Endothelial cell of umbilical vein (primary cell): ENCODE results near the gene GGA1. TPM values are rescaled to one million over a fixed set of nuclear protein-coding genes. Genes with fewer than 3 reads are reported as not detected.

Source experiments
- BruUV-seq: library from RNA; stranded (reverse); fragments of 400-500 nt; replicated peaks from 2 replicates; lab custom pipeline; 2021; lab: Mats Ljungman, UMichigan
- CTCF ChIA-PET: fragments of 300-600, 350-600 bp; sonication (Branson Sonifier 250); formaldehyde crosslinking; loops from one replicate; lab custom pipeline; 2021; ENCODE audit warnings: antibody characterized with exemption, inconsistent platforms; lab: Charles Lee
- POLR2A ChIA-PET: fragments of 300-600, 350-600 bp; sonication (Branson Sonifier 250); formaldehyde crosslinking; loops from one replicate; lab custom pipeline; 2021; ENCODE audit warnings: antibody characterized with exemption, inconsistent platforms; lab: Charles Lee
- DNase-seq: peaks from one replicate; pipeline ENCODE4 v3.0.0-alpha.2; 2011; ENCODE audit warnings: low read depth, low spot score
- FAIRE-seq: peaks from 2 replicates; lab custom pipeline; 2011; peaks lifted over from hg19 to GRCh38; lab: Jason Lieb, UNC
- H2AFZ ChIP-seq: 2 replicates; pipeline ENCODE4 v1.6.0; 2012; ENCODE audit warnings: low read depth, low read length, control low read depth, inconsistent platforms
- H3K27ac ChIP-seq: 2 replicates; pipeline ENCODE4 v1.5.1; 2011; ENCODE audit warnings: low read depth, mild to moderate bottlenecking, control low read depth, low read length, moderate library complexity; ENCODE audit not compliant: insufficient read depth
- H3K27me3 ChIP-seq, 2 experiments: 2 replicates each; pipeline versions ENCODE4 v1.6.0 to v1.6.1; 2011; ENCODE audit warnings: low read length in 2 of 2, mixed read lengths in 1 of 2; ENCODE audit not compliant: control insufficient read depth in 2 of 2, insufficient read depth in 2 of 2
- H3K36me3 ChIP-seq, 2 experiments: 2 replicates in 1 of 2; 3 replicates in 1 of 2; pipeline ENCODE4 v1.5.1; 2011; ENCODE audit warnings: low read length in 2 of 2, mild to moderate bottlenecking in 1 of 2, moderate library complexity in 1 of 2; ENCODE audit not compliant: control insufficient read depth in 2 of 2, insufficient read depth in 2 of 2; ENCODE audit errors: extremely low read depth in 1 of 2
- H3K4me1 ChIP-seq: 3 replicates; pipeline ENCODE4 v1.5.1; 2011; ENCODE audit warnings: mild to moderate bottlenecking, low read length; ENCODE audit not compliant: control insufficient read depth, insufficient read depth; ENCODE audit errors: extremely low read depth
- H3K4me2 ChIP-seq: 2 replicates; pipeline ENCODE4 v1.6.1; 2011; ENCODE audit warnings: low read length, control low read depth, mixed read lengths; ENCODE audit not compliant: insufficient read depth
- H3K4me3 ChIP-seq, 3 experiments: fragments of 200-600 bp in 1 of 3; sonication (generic), shearing (Covaris generic) in 1 of 3; replicated peaks in 1 of 3; 2 replicates each; pipeline ENCODE4 v1.5.1; 2011 to 2016; ENCODE audit warnings: control low read depth in 3 of 3, low read length in 3 of 3, mild to moderate bottlenecking in 2 of 3, inconsistent platforms in 1 of 3, low read depth in 1 of 3, moderate library complexity in 1 of 3; ENCODE audit not compliant: insufficient read depth in 1 of 3
- H3K79me2 ChIP-seq: 2 replicates; pipeline ENCODE4 v1.6.0; 2012; ENCODE audit warnings: low read length, inconsistent platforms; ENCODE audit not compliant: control insufficient read depth, insufficient read depth
- H3K9ac ChIP-seq: replicated peaks from 2 replicates; pipeline ENCODE3; 2011; ENCODE audit warnings: low read length, control low read depth; ENCODE audit not compliant: insufficient read depth; ENCODE audit errors: extremely low read depth
- H3K9me1 ChIP-seq: replicated peaks from 3 replicates; pipeline ENCODE4 v1.6.0; 2011; ENCODE audit warnings: mild to moderate bottlenecking, low read length; ENCODE audit not compliant: control insufficient read depth, insufficient read depth; ENCODE audit errors: extremely low read depth
- H3K9me3 ChIP-seq: replicated peaks from 2 replicates; pipeline ENCODE4 v1.5.1; 2012; ENCODE audit warnings: low read length, inconsistent platforms; ENCODE audit not compliant: control insufficient read depth, insufficient read depth
- H4K20me1 ChIP-seq: replicated peaks from 2 replicates; pipeline ENCODE3; 2011; ENCODE audit warnings: mild to moderate bottlenecking, low read length; ENCODE audit not compliant: control insufficient read depth, insufficient read depth; ENCODE audit errors: extremely low read depth
- GATA2 ChIP-seq: IDR thresholded peaks from 2 replicates; pipeline ENCODE4 v1.7.0; 2011; ENCODE audit warnings: low read depth, mild to moderate bottlenecking, moderate library complexity, mixed read lengths, low read length; ENCODE audit not compliant: insufficient read length, insufficient read depth
- JUN ChIP-seq: IDR thresholded peaks from 2 replicates; pipeline ENCODE4 v1.6.1; 2011; ENCODE audit warnings: borderline replicate concordance, low read depth; ENCODE audit not compliant: insufficient read length, insufficient read depth
- MYC ChIP-seq: IDR thresholded peaks from one replicate; pipeline ENCODE4 v1.6.1; 2011; ENCODE audit warnings: mild to moderate bottlenecking, low read depth, low read length
- POLR2AphosphoS5 ChIP-seq: IDR thresholded peaks from 2 replicates; pipeline ENCODE4 v1.6.1; 2012; ENCODE audit warnings: low read depth, mild to moderate bottlenecking, control low read depth, low read length, moderate library complexity; ENCODE audit not compliant: insufficient read depth
- dilution Hi-C: fragments of 300-500 bp; cut with MboI; formaldehyde crosslinking; loops from one replicate; pipeline ENCODE4 v1.15.0; 2019; ENCODE audit warnings: low sequenced_read_pairs; ENCODE audit not compliant: extremely low pct_ligation_motif_present
- intact Hi-C: fragments of 100-400 bp; cut with micrococcal nuclease; formaldehyde crosslinking; loops from one replicate; pipeline ENCODE4 v1.10.0; 2022
- polyA plus RNA-seq, 4 experiments: library from polyadenylated mRNA; depleted of rRNA in 3 of 4; stranded (reverse) in 3 of 4; unstranded in 1 of 4; fragments of >200 nt; gene quantifications; 2 replicates each; pipeline versions ENCODE4 v1.2.1 to v1.2.3, GENCODE V29; 2011 to 2012; ENCODE audit warnings: missing spikeins in 1 of 4
- total RNA-seq: library from RNA; stranded (reverse); gene quantifications from 2 replicates; pipeline ENCODE4 v1.2.3, GENCODE V29; 2021
- TF ChIP-seq, protein P1 (sequence below), 2 donors: IDR thresholded peaks; 1 replicate in 1 of 2; 2 replicates in 1 of 2; pipeline ENCODE4 v1.5.1; 2011; ENCODE audit warnings: low read length in 2 of 2, mild to moderate bottlenecking in 2 of 2, moderate library complexity in 2 of 2, control low read depth in 1 of 2, inconsistent platforms in 1 of 2, low read depth in 1 of 2; ENCODE audit not compliant: insufficient read depth in 1 of 2; ENCODE audit errors: extremely low read depth in 1 of 2
- TF ChIP-seq, protein P2 (sequence below): IDR thresholded peaks from 2 replicates; pipeline ENCODE4 v1.6.1; 2011; ENCODE audit not compliant: insufficient read depth, insufficient read length

The GGA1 gene
- total and polyA plus RNA-seq, 2 donors (not counting 3 experiments of a cell fraction or from before 2014, with no cell fraction given), result 54.1 to 67.5 TPM

DNA sequence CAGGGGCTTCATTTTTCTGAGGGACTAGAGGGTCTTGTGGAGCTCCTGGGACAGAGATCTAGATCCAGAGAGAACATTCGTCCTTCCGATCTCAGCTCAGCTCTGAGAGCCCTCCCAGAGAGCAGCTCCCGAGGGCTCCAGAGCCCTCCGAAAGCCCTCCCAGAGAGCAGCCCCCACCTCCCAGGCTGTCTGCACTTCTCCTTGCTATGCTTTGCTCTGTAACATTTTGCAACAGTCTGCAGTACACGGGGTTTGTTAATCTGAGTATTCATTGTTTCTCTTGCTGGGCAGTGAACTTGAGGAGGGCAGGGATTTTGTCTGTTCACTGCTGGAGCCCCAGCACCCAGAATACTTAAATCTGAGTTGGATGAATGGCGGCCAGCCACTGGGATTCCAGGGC, 2.6 kb downstream of the GGA1 start:
- Histone ChIP-seq H3K36me3 (peaks cover 0 to 6% of the 10 kb centered on the region in 2 experiments), H3K27ac (no peak overlapping the region), H3K9me3 (no peaks in the 10 kb centered on the region), H2AFZ (no peak overlapping the region), H3K9me1 (no peaks in the 10 kb centered on the region), H3K9ac (no peak overlapping the region), H3K27me3 (no peaks in the 10 kb centered on the region), H4K20me1 (no peaks in the 10 kb centered on the region), H3K4me1 (peaks cover 19% of the 10 kb centered on the region), H3K79me2 (peaks cover 26% of the 10 kb centered on the region), H3K4me3 (no peak overlapping the region), H3K4me2 (no peak overlapping the region)
- dilution Hi-C loops, result no loop called here
- TF ChIP-seq POLR2AphosphoS5, result no peak
- TF ChIP-seq GATA2, result no peak
- TF ChIP-seq, protein P1, sequence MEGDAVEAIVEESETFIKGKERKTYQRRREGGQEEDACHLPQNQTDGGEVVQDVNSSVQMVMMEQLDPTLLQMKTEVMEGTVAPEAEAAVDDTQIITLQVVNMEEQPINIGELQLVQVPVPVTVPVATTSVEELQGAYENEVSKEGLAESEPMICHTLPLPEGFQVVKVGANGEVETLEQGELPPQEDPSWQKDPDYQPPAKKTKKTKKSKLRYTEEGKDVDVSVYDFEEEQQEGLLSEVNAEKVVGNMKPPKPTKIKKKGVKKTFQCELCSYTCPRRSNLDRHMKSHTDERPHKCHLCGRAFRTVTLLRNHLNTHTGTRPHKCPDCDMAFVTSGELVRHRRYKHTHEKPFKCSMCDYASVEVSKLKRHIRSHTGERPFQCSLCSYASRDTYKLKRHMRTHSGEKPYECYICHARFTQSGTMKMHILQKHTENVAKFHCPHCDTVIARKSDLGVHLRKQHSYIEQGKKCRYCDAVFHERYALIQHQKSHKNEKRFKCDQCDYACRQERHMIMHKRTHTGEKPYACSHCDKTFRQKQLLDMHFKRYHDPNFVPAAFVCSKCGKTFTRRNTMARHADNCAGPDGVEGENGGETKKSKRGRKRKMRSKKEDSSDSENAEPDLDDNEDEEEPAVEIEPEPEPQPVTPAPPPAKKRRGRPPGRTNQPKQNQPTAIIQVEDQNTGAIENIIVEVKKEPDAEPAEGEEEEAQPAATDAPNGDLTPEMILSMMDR (IDR thresholded peaks at IDR 0.05; ENCODE audit: extremely low read depth in 1 of 2, insufficient read depth in 1 of 2, low read depth in 1 of 2, low read length in 2 of 2), result no peak
- no peak for TF ChIP-seq JUN
- TF ChIP-seq, protein P2, sequence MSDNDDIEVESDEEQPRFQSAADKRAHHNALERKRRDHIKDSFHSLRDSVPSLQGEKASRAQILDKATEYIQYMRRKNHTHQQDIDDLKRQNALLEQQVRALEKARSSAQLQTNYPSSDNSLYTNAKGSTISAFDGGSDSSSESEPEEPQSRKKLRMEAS, result no peak
- no peak for TF ChIP-seq MYC
- BruUV-seq, result no TSS peak
- intact Hi-C loops, result no loop called here
- no peak for FAIRE-seq
- POLR2A ChIA-PET, result no interaction called here
- no peak for DNase-seq
- CTCF ChIA-PET, result interaction anchor here (1.6 kb wide), 2 partner anchors 14 to 22 kb away, joined by 3 read pairs; no protein-coding TSS in a partner anchor
